Measurements from ENCODE around the gene PARD3B.
A peak's percentile ranks its signal among the peaks of the same experiment; 100 is the strongest.

The PARD3B gene

DNA sequence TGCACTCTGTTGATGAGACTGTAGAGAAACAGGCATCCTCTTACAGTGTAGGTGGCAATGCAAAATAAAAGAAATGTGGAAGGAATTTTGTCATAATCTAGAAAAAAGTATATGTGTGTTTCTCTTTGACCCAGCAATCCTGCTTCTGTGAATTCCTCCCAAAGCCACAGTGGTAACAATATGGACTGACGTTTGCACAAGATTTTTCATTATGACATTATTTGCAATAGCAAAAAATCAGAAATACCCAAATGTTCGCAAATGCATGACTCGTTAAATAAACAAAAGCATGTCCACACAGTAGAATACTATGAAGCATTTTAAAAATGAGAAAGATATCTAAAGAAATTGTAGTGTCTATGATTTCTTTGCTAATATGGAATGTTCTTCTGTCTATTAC, 881.8 kb downstream of the PARD3B start:
- TF ChIP-seq, protein P1, sequence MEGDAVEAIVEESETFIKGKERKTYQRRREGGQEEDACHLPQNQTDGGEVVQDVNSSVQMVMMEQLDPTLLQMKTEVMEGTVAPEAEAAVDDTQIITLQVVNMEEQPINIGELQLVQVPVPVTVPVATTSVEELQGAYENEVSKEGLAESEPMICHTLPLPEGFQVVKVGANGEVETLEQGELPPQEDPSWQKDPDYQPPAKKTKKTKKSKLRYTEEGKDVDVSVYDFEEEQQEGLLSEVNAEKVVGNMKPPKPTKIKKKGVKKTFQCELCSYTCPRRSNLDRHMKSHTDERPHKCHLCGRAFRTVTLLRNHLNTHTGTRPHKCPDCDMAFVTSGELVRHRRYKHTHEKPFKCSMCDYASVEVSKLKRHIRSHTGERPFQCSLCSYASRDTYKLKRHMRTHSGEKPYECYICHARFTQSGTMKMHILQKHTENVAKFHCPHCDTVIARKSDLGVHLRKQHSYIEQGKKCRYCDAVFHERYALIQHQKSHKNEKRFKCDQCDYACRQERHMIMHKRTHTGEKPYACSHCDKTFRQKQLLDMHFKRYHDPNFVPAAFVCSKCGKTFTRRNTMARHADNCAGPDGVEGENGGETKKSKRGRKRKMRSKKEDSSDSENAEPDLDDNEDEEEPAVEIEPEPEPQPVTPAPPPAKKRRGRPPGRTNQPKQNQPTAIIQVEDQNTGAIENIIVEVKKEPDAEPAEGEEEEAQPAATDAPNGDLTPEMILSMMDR (IDR thresholded peaks at IDR 0.05; ENCODE audit: low read length, missing control alignments), result no peak
- no peak overlapping the region for H3K4me3 ChIP-seq (replicated peaks; ENCODE audit: low read depth, low read length)
- DNase-seq (ENCODE audit: low read depth), result peak; percentile 72

DNA sequence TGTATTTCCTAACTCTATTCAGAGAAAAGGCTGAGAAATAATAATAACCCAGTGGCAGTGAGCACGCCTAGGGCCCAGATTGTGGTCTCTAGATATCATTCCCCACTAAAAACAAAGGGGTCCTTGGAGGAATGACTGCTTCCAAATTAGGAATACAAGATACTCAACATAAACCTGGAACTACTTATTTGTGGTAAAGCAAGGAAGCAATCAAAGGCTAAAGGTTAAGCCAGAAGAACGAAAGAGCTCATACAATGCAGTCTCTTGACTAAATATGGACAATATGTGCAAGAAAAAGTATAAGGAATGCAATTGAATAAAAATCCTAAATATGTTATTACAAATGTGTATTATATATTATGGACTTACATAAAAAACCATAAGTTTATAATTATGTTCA, 883.5 kb downstream of the PARD3B start:
- no peak for DNase-seq (ENCODE audit: low read depth)
- H3K4me3 ChIP-seq (replicated peaks; ENCODE audit: low read depth, low read length), result no peak overlapping the region
- TF ChIP-seq, protein P1 (IDR thresholded peaks at IDR 0.05; ENCODE audit: low read length, missing control alignments), result no peak

DNA sequence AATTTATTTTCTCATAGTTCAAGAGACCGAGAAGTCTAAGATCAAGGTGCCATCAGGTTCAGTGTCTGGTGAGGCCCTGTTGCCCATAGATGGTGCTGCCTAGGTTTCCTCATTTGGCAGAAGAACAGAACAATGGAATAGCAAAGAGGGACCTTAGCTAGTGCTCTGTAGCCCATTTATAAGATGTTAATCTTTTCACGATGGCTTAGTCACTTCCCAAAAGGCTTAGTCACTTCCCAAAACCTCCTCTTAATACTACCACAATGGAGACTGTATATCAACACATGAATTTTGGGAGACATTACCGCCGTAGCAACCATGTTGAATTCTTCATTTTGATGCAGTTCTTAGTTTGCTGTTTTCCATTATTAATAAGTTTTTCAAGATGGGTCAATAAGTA, 890.7 kb downstream of the PARD3B start:
- no peak overlapping the region for H3K4me3 ChIP-seq (replicated peaks; ENCODE audit: low read depth, low read length)
- peak; percentile 55 for DNase-seq (ENCODE audit: low read depth)
- TF ChIP-seq, protein P1 (IDR thresholded peaks at IDR 0.05; ENCODE audit: low read length, missing control alignments), result no peak

DNA sequence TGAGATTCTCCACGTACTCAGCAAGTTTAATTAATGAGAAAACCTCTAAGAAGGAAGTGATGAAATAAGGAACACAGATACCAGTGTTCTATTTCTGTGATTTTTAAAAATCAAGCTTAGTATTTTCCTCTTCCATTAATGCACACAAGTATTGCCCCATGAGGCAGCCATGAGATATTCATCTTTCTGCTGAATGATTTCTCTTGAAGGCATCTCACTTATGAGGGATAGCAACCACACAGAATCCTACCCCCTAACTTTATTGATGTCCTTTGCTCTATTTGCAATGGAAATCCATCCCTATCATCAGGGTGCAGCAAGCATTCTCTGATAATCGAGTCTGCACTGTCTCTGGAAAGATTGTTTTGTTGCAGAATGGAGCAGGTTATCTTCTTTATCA, 893.0 kb downstream of the PARD3B start:
- TF ChIP-seq, protein P1 (IDR thresholded peaks at IDR 0.05; ENCODE audit: low read length, missing control alignments), result no peak
- H3K4me3 ChIP-seq (replicated peaks; ENCODE audit: low read depth, low read length), result no peak overlapping the region
- peak; percentile 10 for DNase-seq (ENCODE audit: low read depth)

DNA sequence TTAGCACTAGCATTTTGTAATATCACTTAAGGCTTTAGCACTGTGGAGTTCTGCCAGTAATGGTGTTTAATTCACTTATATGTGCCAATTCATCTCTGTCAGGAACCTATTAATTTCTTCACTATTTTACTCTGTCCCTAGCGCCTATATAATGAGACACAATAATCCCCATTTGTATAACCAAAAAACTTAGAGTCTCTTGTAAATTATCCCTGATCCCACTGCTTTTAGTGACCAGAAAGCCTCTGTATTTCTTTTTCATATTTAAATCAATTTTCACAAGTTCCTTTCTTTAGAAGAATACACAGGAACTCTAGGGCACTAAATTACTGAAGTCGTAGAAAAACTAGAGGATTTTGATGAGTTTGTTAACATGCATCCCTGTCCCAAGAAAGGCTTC, 894.3 kb downstream of the PARD3B start:
- H3K4me3 ChIP-seq (replicated peaks; ENCODE audit: low read depth, low read length), result no peak overlapping the region

DNA sequence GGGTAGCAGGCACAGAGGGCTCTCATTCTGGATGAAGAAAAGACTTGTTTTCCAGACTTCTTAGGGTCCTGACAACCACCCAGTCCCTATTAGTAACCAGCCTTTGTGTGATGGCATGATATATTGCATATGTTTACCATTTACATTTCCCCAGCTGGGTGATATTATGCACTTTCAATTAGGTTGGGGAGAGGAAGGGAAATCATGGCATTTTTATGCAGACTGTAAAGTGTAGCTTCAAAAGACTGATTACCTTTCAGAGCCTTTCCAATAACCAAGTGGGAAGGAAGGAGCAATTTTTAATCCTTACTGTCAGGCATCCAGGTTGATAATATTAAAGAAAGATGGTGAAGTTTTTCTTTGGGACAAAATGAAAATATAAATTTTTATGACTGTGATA, 896.2 kb downstream of the PARD3B start:
- no peak overlapping the region for H3K4me3 ChIP-seq (replicated peaks; ENCODE audit: low read depth, low read length)
- TF ChIP-seq, protein P1 (IDR thresholded peaks at IDR 0.05; ENCODE audit: low read length, missing control alignments), result no peak
- DNase-seq (ENCODE audit: low read depth), result no peak

More for the DNA sequence above, 894.3 kb downstream of the PARD3B start:
- no peak for DNase-seq (ENCODE audit: low read depth)
- TF ChIP-seq, protein P1 (IDR thresholded peaks at IDR 0.05; ENCODE audit: low read length, missing control alignments), result no peak

DNA sequence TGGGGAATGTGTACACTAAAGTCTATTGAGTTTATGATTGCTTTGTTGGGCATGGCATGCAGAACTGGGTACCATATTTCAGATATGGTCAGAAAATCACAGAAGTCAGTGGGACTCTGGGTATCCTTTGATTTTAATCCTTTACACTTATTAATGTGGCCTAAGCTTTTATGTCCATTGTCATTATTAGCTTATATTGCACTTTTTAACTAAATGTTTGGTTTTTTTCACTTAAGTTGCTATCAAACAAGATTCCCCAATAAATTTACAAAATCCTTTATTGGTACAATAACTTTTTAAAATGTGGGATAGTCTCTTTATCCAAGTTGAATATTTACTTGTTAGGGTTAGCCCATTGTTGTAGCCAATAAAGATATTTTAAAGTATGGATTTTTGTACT, 902.9 kb downstream of the PARD3B start:
- no peak for DNase-seq (ENCODE audit: low read depth)
- TF ChIP-seq, protein P1 (IDR thresholded peaks at IDR 0.05; ENCODE audit: low read length, missing control alignments), result no peak
- H3K4me3 ChIP-seq (replicated peaks; ENCODE audit: low read depth, low read length), result no peak overlapping the region

Data from fibroblast of pulmonary artery (primary cell).